ENCODE results near the gene TULP4. TPM values are rescaled to one million over a fixed set of nuclear protein-coding genes. Genes with fewer than 3 reads are reported as not detected.
"Not testable (repeated sequence)": the region's sequence is repeated elsewhere in the genome, so short reads cannot be mapped to it uniquely, and the experiment has no call there.

Gene TULP4
- total RNA-seq, 2 experiments from 2014 or later = 18.4 to 18.5 TPM

- TF ChIP-seq CTCF (IDR thresholded peaks at IDR 0.05) = peak; percentile 47
- H3K9me3 Mint-ChIP-seq = no peaks in the 10 kb centered on the region
- H3K27me3 Mint-ChIP-seq = peaks cover 36% of the 10 kb centered on the region
- H3K36me3 Mint-ChIP-seq (ENCODE audit: low read depth) = no peaks in the 10 kb centered on the region
- H3K4me1 Mint-ChIP-seq (ENCODE audit: low read depth) = peaks cover 31% of the 10 kb centered on the region
- peak; percentile 89 for ATAC-seq
- CTCF ChIA-PET = interaction anchor here (0.7 to 1.4 kb wide), 8 partner anchors 9 to 304 kb away, joined by 3 to 6 read pairs (median 4); no protein-coding TSS in a partner anchor
- H3K27ac Mint-ChIP-seq = peak overlapping the region; percentile 55
- POLR2A ChIA-PET = no interaction called here
- intact Hi-C loops (cut with micrococcal nuclease) = loop anchor here (5.0 kb wide), 1 partner anchor 296 kb away; no protein-coding TSS in a partner anchor
- peak; percentile 66 for DNase-seq
- H3K4me3 Mint-ChIP-seq = peak overlapping the region; percentile 80
These were observed 206.2 kb downstream of the TULP4 start for GRCh38 chr6:158518191-158519127.

GRCh38 chr6:158519300-158519699, 207.0 kb downstream of the TULP4 start:
- intact Hi-C loops (cut with micrococcal nuclease) = loop anchor here (5.0 kb wide), 1 partner anchor 297 kb away; no protein-coding TSS in a partner anchor
- CTCF ChIA-PET = interaction anchor here (0.7 to 1.4 kb wide), 8 partner anchors 10 to 306 kb away, joined by 3 to 6 read pairs (median 4); no protein-coding TSS in a partner anchor
- Mint-ChIP-seq H3K36me3 (ENCODE audit: low read depth) (no peaks in the 10 kb centered on the region), H3K27ac (no peak overlapping the region), H3K4me3 (no peak overlapping the region), H3K4me1 (ENCODE audit: low read depth) (peaks cover 24% of the 10 kb centered on the region), H3K27me3 (peaks cover 43% of the 10 kb centered on the region), H3K9me3 (no peaks in the 10 kb centered on the region)
- no peak for TF ChIP-seq CTCF (IDR thresholded peaks at IDR 0.05)
- POLR2A ChIA-PET = interaction anchor here (1.7 kb wide), 1 partner anchor 41 kb away, joined by 3 read pairs; no protein-coding TSS in a partner anchor
- DNase-seq (no peak), ATAC-seq (no peak)

- peaks cover 19% of the 10 kb centered on the region for H3K4me1 Mint-ChIP-seq (ENCODE audit: low read depth)
- intact Hi-C loops (cut with micrococcal nuclease) = loop anchor here (5.0 kb wide), 1 partner anchor 297 kb away; no protein-coding TSS in a partner anchor
- ChIA-PET POLR2A (interaction anchor here (1.7 kb wide), 1 partner anchor 41 kb away, joined by 3 read pairs; no protein-coding TSS in a partner anchor), CTCF (interaction anchor here (0.8 to 1.4 kb wide), 3 partner anchors 299 to 306 kb away, joined by 3 read pairs; no protein-coding TSS in a partner anchor)
- ATAC-seq = no peak
- H3K27ac Mint-ChIP-seq = no peak overlapping the region
- peaks cover 48% of the 10 kb centered on the region for H3K27me3 Mint-ChIP-seq
- no peak for TF ChIP-seq CTCF (IDR thresholded peaks at IDR 0.05)
- no peak overlapping the region for H3K4me3 Mint-ChIP-seq
- H3K9me3 Mint-ChIP-seq = no peaks in the 10 kb centered on the region
- H3K36me3 Mint-ChIP-seq (ENCODE audit: low read depth) = no peaks in the 10 kb centered on the region
- DNase-seq = no peak
These were observed 207.5 kb downstream of the TULP4 start for GRCh38 chr6:158519761-158520160.

DNA sequence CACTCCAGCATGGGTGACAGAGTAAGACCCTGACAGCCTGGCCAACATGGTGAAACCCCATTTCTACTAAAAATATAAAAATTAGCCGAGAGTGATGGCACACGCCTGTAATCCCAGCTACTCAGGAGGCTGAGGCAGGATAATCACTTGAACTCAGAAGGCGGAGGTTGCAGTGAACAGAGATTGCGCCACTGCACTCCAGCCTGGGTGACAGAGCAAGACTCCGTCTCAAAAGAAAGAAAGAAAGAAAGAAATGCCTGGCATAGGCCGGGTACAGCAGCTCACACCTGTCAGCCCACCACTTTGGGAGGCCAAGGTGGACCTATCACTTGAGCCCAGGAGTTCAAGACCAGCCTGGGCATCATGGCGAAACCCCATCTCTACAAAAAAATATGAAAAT, 208.7 kb downstream of the TULP4 start:
- H3K4me3 Mint-ChIP-seq; ATAC-seq; H3K9me3 Mint-ChIP-seq; intact Hi-C loops (cut with micrococcal nuclease); H3K27ac Mint-ChIP-seq; CTCF ChIA-PET; DNase-seq; H3K36me3 Mint-ChIP-seq (ENCODE audit: low read depth): not testable (repeated sequence)
- peaks cover 13% of the 10 kb centered on the region for H3K4me1 Mint-ChIP-seq (ENCODE audit: low read depth)
- H3K27me3 Mint-ChIP-seq = peaks cover 51% of the 10 kb centered on the region
- POLR2A ChIA-PET = interaction anchor here (1.7 kb wide), 1 partner anchor 40 kb away, joined by 3 read pairs; no protein-coding TSS in a partner anchor

GRCh38 chr6:158521759-158522158, 209.5 kb downstream of the TULP4 start:
- H3K4me1 Mint-ChIP-seq (ENCODE audit: low read depth) = peaks cover 12% of the 10 kb centered on the region
- H3K9me3 Mint-ChIP-seq = peaks cover under 1% of the 10 kb centered on the region
- no peak overlapping the region for H3K4me3 Mint-ChIP-seq
- H3K36me3 Mint-ChIP-seq (ENCODE audit: low read depth) = no peaks in the 10 kb centered on the region
- ATAC-seq (no peak), DNase-seq (no peak)
- peaks cover 54% of the 10 kb centered on the region for H3K27me3 Mint-ChIP-seq
- CTCF ChIA-PET = no interaction called here
- H3K27ac Mint-ChIP-seq = no peak overlapping the region
- TF ChIP-seq CTCF (IDR thresholded peaks at IDR 0.05) = no peak
- intact Hi-C loops (cut with micrococcal nuclease) = no loop called here
- POLR2A ChIA-PET = no interaction called here

Measured in activated CD8-positive, alpha-beta T cell treated with anti-CD3 and anti-CD28 coated beads for 36 hours (primary cell).